ENCODE results near the gene PGLYRP4.

The PGLYRP4 gene

DNA sequence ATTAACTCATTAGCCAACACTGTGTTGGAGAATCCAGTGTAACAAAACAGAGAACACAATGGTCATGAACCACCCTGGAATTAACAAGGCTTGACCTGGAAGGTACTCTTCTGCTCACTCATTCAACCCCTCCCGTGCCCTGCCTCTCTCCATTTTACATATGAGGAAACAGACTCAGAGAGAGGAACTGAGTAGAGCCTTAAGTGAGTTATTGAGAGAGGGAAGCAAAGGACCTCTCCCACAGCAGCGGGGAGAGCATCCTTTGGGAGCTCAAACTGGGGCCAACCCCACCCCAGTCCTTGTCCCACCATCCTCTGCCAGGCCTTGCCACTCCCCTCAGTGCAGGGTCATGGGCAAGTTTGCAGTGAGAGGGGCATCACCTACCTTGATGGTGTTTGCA lies 25.4 kb upstream of the PGLYRP4 start:
- TF ChIP-seq, protein P1, sequence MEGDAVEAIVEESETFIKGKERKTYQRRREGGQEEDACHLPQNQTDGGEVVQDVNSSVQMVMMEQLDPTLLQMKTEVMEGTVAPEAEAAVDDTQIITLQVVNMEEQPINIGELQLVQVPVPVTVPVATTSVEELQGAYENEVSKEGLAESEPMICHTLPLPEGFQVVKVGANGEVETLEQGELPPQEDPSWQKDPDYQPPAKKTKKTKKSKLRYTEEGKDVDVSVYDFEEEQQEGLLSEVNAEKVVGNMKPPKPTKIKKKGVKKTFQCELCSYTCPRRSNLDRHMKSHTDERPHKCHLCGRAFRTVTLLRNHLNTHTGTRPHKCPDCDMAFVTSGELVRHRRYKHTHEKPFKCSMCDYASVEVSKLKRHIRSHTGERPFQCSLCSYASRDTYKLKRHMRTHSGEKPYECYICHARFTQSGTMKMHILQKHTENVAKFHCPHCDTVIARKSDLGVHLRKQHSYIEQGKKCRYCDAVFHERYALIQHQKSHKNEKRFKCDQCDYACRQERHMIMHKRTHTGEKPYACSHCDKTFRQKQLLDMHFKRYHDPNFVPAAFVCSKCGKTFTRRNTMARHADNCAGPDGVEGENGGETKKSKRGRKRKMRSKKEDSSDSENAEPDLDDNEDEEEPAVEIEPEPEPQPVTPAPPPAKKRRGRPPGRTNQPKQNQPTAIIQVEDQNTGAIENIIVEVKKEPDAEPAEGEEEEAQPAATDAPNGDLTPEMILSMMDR (IDR thresholded peaks at IDR 0.05; ENCODE audit: low read depth, low read length), result no peak
- DNase-seq (ENCODE audit: extremely low read depth, low read depth), result no peak

GRCh38 chr1:153372571-153372970 lies 23.9 kb upstream of the PGLYRP4 start:
- no peak for DNase-seq (ENCODE audit: extremely low read depth, low read depth)
- TF ChIP-seq, protein P1 (IDR thresholded peaks at IDR 0.05; ENCODE audit: low read depth, low read length), result no peak

DNA sequence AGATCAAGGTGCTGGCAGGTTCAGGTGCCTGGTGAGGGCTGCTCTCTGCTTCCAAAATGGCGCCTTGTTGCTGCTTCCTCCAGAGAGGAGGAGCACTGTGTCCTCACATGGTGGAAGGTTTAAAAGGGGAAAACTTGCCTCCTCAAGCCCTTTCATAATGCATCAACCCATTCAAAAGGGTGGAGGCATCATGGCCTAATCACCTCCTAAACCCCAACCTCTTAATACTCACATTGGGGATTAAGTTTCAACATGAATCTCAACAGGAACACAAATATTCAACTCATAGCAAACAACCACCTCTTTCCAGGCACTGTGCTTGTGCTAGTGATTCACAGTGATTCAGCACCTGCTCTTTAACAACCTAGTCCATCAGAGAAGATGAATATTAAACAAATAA lies 22.6 kb upstream of the PGLYRP4 start:
- DNase-seq (ENCODE audit: extremely low read depth, low read depth), result no peak

GRCh38 chr1:153370146-153370545 lies 21.5 kb upstream of the PGLYRP4 start:
- no peak for DNase-seq (ENCODE audit: extremely low read depth, low read depth)
- TF ChIP-seq, protein P1 (IDR thresholded peaks at IDR 0.05; ENCODE audit: low read depth, low read length), result no peak

More for the DNA sequence above, 22.6 kb upstream of the PGLYRP4 start:
- TF ChIP-seq, protein P1 (IDR thresholded peaks at IDR 0.05; ENCODE audit: low read depth, low read length), result no peak

GRCh38 chr1:153368495-153368894 lies 19.9 kb upstream of the PGLYRP4 start:
- no peak for DNase-seq (ENCODE audit: extremely low read depth, low read depth)
- TF ChIP-seq, protein P1 (IDR thresholded peaks at IDR 0.05; ENCODE audit: low read depth, low read length), result no peak

- TF ChIP-seq, protein P1 (IDR thresholded peaks at IDR 0.05; ENCODE audit: low read depth, low read length), result no peak
- DNase-seq (ENCODE audit: extremely low read depth, low read depth), result no peak
Observed at GRCh38 chr1:153367090-153367489, 18.4 kb upstream of the PGLYRP4 start.

DNA sequence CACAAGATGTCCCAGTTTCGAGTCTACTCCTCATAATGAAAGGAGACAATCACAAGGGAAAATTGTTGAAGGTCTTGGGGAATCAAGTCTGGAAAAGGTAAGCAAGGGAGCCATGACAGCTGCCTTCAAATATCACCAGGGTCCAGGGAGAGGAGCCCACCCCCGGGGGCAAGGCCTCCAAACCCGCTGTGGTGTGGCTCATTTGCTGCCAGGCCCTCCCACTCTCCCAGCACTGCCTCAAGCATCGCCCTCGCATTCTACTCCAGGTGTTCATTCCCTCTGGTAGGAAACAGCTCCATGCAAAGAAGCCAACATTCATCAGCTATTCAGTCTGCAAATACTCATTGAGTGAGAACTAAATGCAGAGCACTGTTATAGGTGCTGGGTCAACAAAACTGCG lies 17.6 kb upstream of the PGLYRP4 start:
- DNase-seq (ENCODE audit: extremely low read depth, low read depth), result no peak
- TF ChIP-seq, protein P1 (IDR thresholded peaks at IDR 0.05; ENCODE audit: low read depth, low read length), result no peak

Data from AG09319 (cell line).